Measurements from ENCODE around the gene NT5DC1.

The NT5DC1 gene

GRCh38 chr6:116127771-116128493, 27.3 kb downstream of the NT5DC1 start:
- TF ChIP-seq, protein P1, sequence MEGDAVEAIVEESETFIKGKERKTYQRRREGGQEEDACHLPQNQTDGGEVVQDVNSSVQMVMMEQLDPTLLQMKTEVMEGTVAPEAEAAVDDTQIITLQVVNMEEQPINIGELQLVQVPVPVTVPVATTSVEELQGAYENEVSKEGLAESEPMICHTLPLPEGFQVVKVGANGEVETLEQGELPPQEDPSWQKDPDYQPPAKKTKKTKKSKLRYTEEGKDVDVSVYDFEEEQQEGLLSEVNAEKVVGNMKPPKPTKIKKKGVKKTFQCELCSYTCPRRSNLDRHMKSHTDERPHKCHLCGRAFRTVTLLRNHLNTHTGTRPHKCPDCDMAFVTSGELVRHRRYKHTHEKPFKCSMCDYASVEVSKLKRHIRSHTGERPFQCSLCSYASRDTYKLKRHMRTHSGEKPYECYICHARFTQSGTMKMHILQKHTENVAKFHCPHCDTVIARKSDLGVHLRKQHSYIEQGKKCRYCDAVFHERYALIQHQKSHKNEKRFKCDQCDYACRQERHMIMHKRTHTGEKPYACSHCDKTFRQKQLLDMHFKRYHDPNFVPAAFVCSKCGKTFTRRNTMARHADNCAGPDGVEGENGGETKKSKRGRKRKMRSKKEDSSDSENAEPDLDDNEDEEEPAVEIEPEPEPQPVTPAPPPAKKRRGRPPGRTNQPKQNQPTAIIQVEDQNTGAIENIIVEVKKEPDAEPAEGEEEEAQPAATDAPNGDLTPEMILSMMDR (IDR thresholded peaks at IDR 0.05; ENCODE audit: insufficient read depth, low read depth, low read length, missing control alignments), result no peak
- H3K4me3 ChIP-seq (ENCODE audit: low read length), result no peak overlapping the region
- peak; percentile 4 for DNase-seq (ENCODE audit: low read depth)

GRCh38 chr6:116133453-116133852, 32.8 kb downstream of the NT5DC1 start:
- TF ChIP-seq, protein P1 (IDR thresholded peaks at IDR 0.05; ENCODE audit: insufficient read depth, low read depth, low read length, missing control alignments), result no peak
- DNase-seq (ENCODE audit: low read depth), result no peak
- no peak overlapping the region for H3K4me3 ChIP-seq (ENCODE audit: low read length)

DNA sequence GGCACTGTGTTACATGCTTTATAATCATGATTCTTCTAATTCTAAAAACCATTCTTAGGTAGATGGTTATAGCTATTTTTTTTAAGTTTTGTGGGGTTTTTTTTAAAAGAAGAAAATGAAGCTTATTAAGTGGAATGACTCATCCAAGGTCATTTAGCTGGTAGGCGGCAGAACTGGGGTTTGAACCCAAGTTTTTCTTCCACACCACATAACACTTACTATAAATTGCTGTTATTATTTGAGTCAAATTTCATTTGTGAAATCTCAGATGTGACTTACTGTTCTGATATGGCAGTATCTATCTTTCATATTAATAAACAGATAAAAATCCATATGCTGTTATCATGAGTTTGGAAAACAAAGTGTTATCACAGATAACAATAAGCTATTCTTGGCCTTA, 35.7 kb downstream of the NT5DC1 start:
- DNase-seq (ENCODE audit: low read depth), result no peak
- H3K4me3 ChIP-seq (ENCODE audit: low read length), result no peak overlapping the region
- TF ChIP-seq, protein P1 (IDR thresholded peaks at IDR 0.05; ENCODE audit: insufficient read depth, low read depth, low read length, missing control alignments), result no peak

GRCh38 chr6:116136933-116137340, 36.3 kb downstream of the NT5DC1 start:
- no peak for DNase-seq (ENCODE audit: low read depth)
- H3K4me3 ChIP-seq (ENCODE audit: low read length), result no peak overlapping the region
- TF ChIP-seq, protein P1 (IDR thresholded peaks at IDR 0.05; ENCODE audit: insufficient read depth, low read depth, low read length, missing control alignments), result no peak

GRCh38 chr6:116139917-116140316, 39.3 kb downstream of the NT5DC1 start:
- DNase-seq (ENCODE audit: low read depth), result peak; percentile 28
- H3K4me3 ChIP-seq (ENCODE audit: low read length), result no peak overlapping the region
- TF ChIP-seq, protein P1 (IDR thresholded peaks at IDR 0.05; ENCODE audit: insufficient read depth, low read depth, low read length, missing control alignments), result peak; percentile 23

- no peak overlapping the region for H3K4me3 ChIP-seq (ENCODE audit: low read length)
- TF ChIP-seq, protein P1 (IDR thresholded peaks at IDR 0.05; ENCODE audit: insufficient read depth, low read depth, low read length, missing control alignments), result no peak
- DNase-seq (ENCODE audit: low read depth), result peak; percentile 50
Measured at GRCh38 chr6:116144605-116145004, 44.0 kb downstream of the NT5DC1 start.
